NCI-H774 (cell line): ENCODE measurements around the gene C17orf100.
"Not testable (repeated sequence)": the region's sequence is repeated elsewhere in the genome, so short reads cannot be mapped to it uniquely, and the experiment has no call there.

Experiments used
- DNase-seq: peaks from one replicate; lab custom pipeline; 2025; lab: John Stamatoyannopoulos, UW

Gene C17orf100

GRCh38 chr17:6691958-6692357 lies 40.4 kb downstream of the C17orf100 start:
- not testable (repeated sequence) for DNase-seq

DNA sequence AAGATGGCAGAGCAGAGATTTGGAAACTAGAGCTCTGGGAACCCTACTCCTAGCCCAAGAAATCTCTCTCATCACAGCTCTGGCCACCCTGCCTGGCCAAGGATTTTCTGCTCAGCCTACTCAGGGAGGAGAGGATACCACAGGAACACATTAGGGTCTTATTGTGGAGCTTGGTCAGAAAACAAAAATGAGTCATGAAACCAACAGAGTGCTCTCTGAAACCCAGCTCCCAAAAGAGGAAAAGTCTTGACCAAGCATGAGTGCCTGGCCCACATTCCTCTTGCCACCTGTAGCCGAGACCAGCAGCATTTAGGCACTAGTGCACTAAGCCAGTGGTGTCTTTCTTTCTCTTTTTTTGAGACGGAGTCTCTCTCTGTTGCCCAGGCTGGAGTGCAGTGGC lies 43.5 kb downstream of the C17orf100 start:
- no peak for DNase-seq

DNA sequence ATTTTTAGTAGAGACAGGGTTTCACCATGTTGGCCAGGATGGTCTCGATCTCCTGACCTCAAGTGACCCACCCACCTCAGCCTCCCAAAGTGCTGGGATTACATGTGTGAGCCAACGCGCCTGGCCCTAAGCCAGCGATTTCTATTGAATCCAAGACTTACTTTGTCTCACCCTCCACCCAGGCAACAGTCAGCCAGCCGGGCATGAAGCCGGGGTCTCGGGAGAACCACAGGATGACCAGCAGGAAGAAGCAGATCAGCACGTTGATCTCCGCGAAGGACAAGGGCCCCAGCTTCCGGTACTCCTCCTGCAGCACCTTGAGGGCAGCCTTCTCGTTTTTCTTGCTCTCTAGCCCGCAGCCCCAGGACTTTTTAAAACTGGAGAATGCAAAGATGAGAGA lies 44.0 kb downstream of the C17orf100 start:
- no peak for DNase-seq

DNA sequence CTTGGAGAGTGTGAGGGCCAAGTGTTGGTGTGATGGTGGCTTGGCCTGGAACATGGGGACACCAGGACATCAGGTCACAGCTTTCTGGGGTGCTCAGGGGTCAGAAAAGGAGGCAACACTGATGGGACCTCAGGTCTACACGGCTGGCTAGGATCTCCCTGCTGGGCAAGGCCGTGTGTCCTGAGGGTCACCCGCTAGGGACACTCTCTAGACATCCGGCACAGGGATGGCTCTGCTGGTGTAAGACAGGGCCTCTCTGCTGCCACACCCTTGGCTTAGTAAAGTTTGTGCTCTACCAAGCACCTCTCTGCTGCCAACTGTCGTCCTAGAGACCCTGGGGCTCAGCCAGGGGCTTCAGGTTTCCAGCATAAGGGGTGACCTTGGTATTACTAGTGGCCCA lies 45.3 kb downstream of the C17orf100 start:
- no peak for DNase-seq

DNA sequence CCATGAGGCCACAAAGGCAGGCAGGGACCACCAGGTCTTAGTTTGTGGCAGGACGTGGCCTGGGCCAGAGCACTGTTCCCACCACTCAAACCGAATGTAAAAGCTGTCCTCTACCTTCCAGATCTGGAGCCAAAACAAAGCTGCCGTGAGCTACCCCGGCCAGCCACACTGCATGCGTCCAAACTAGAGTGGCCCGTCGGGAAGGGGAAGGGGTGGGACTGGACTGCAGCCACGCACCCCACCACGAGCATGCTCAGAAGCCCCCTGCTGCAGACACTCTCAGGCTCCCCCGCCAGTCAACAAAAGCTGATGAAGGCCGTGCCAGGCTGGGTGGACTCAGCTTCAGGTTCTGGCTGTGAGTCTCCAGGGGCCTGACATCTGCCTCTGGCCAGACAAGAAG lies 46.4 kb downstream of the C17orf100 start:
- DNase-seq: no peak

- DNase-seq: no peak
Observed at GRCh38 chr17:6699997-6700947, 48.7 kb downstream of the C17orf100 start.

GRCh38 chr17:6700948-6701307 lies 49.4 kb downstream of the C17orf100 start:
- no peak for DNase-seq

GRCh38 chr17:6701719-6702118 lies 50.2 kb downstream of the C17orf100 start:
- no peak for DNase-seq

- no peak for DNase-seq
Observed at GRCh38 chr17:6702567-6703215, 51.1 kb downstream of the C17orf100 start.
